SK-N-SH (cell line): ENCODE measurements around the gene PBRM1. TPM values are rescaled to one million over a fixed set of nuclear protein-coding genes. Genes with fewer than 3 reads are reported as not detected.

ENCODE experiments used
- CTCF ChIA-PET: fragments of 300-600, 350-600 bp; formaldehyde crosslinking; extraction: SDS; loops from one replicate; lab custom pipeline; 2021; lab: Yijun Ruan, JAX
- POLR2A ChIA-PET: fragments of 350-600 bp; sonication (Branson Sonifier 250); formaldehyde crosslinking; extraction: SDS; loops from one replicate; lab custom pipeline; 2020; ENCODE audit warnings: antibody characterized with exemption, inconsistent platforms; lab: Yijun Ruan, JAX
- DNase-seq: peaks from one replicate; pipeline ENCODE4 v3.0.0; 2012
- H2AFZ ChIP-seq: fragments of 200-600 bp; sonication (generic); 2 replicates; pipeline ENCODE4 v1.8.1; 2016; ENCODE audit warnings: antibody characterized with exemption, mild to moderate bottlenecking, low read depth
- H3F3A ChIP-seq: fragments of 200-600 bp; sonication (generic); replicated peaks from 2 replicates; pipeline ENCODE3; 2016; ENCODE audit warnings: antibody characterized with exemption, mild to moderate bottlenecking; ENCODE audit not compliant: insufficient read depth
- H3K27ac ChIP-seq, 2 experiments: fragments of 200-500 bp in 1 of 2; fragments of 200-600 bp in 1 of 2; sonication (Bioruptor generic) in 1 of 2; sonication (generic), shearing (Covaris generic) in 1 of 2; 2 replicates each; pipeline versions ENCODE4 v1.5.1 to v1.6.1; 2014 to 2016; ENCODE audit warnings: low read depth in 2 of 2, inconsistent platforms in 1 of 2, low read length in 1 of 2, mild to moderate bottlenecking in 1 of 2, mixed read lengths in 1 of 2
- H3K27me3 ChIP-seq: fragments of 200-600 bp; sonication (generic), shearing (Covaris generic); 2 replicates; pipeline ENCODE4 v1.6.1; 2016; ENCODE audit warnings: mixed run types; ENCODE audit not compliant: insufficient read depth
- H3K36me3 ChIP-seq, 2 experiments: fragments of 200-500 bp in 1 of 2; fragments of 200-600 bp in 1 of 2; sonication (Bioruptor generic) in 1 of 2; sonication (generic) in 1 of 2; replicated peaks in 1 of 2; 2 replicates each; pipeline versions ENCODE3 to v1.5.1; 2014 to 2016; ENCODE audit warnings: low read length in 1 of 2, mild to moderate bottlenecking in 1 of 2; ENCODE audit not compliant: insufficient read depth in 2 of 2, control insufficient read depth in 1 of 2
- H3K4me1 ChIP-seq, 2 experiments: fragments of 200-500 bp in 1 of 2; fragments of 200-600 bp in 1 of 2; sonication (Bioruptor generic) in 1 of 2; sonication (generic), shearing (Covaris generic) in 1 of 2; 2 replicates each; pipeline versions ENCODE4 v1.5.1 to v1.6.1; 2014 to 2016; ENCODE audit warnings: low read depth in 1 of 2, low read length in 1 of 2, mixed run types in 1 of 2; ENCODE audit not compliant: insufficient read depth in 2 of 2, control insufficient read depth in 1 of 2
- H3K4me2 ChIP-seq: fragments of 200-600 bp; sonication (generic), shearing (Covaris generic); 2 replicates; pipeline ENCODE4 v1.6.1; 2017; ENCODE audit warnings: mixed run types
- H3K4me3 ChIP-seq, 2 experiments: fragments of 200-500 bp in 1 of 2; fragments of 200-600 bp in 1 of 2; sonication (Bioruptor generic) in 1 of 2; sonication (generic), shearing (Covaris generic) in 1 of 2; 2 replicates each; pipeline versions ENCODE4 v1.5.1 to v1.8.1; 2014 to 2016; ENCODE audit warnings: low read depth in 2 of 2, inconsistent platforms in 1 of 2, low read length in 1 of 2, mild to moderate bottlenecking in 1 of 2, mixed read lengths in 1 of 2, moderate library complexity in 1 of 2
- H3K79me2 ChIP-seq: fragments of 200-600 bp; sonication (generic); 2 replicates; pipeline ENCODE4 v1.8.1; 2017; ENCODE audit warnings: mild to moderate bottlenecking; ENCODE audit not compliant: insufficient read depth
- H3K9ac ChIP-seq: fragments of 200-600 bp; sonication (generic); 2 replicates; pipeline ENCODE4 v1.6.1; 2017; ENCODE audit warnings: mixed run types
- H3K9me2 ChIP-seq: fragments of 200-600 bp; sonication (generic); 2 replicates; pipeline ENCODE4 v1.6.1; 2017; ENCODE audit warnings: mixed run types
- H3K9me3 ChIP-seq: fragments of 200-600 bp; sonication (generic); 2 replicates; pipeline ENCODE4 v1.6.1; 2017; ENCODE audit warnings: mixed run types, mild to moderate bottlenecking, moderate library complexity
- H4K20me1 ChIP-seq: fragments of 200-600 bp; sonication (generic); 2 replicates; pipeline ENCODE4 v1.6.1; 2017; ENCODE audit warnings: mild to moderate bottlenecking, mixed run types; ENCODE audit not compliant: insufficient read depth
- EP300 ChIP-seq, 2 experiments: IDR thresholded peaks; 2 replicates each; pipeline versions ENCODE4 v1.4.0 to v1.6.1; 2012; ENCODE audit warnings: borderline replicate concordance in 1 of 2, low read depth in 1 of 2, low read length in 1 of 2
- EZH2phosphoT487 ChIP-seq: fragments of 200-600 bp; sonication (generic); IDR thresholded peaks from 2 replicates; pipeline ENCODE4 v1.6.1; 2017; ENCODE audit warnings: low read depth, mixed run types, mild to moderate bottlenecking, antibody characterized with exemption, moderate library complexity, borderline replicate concordance
- GABPA ChIP-seq: IDR thresholded peaks from 2 replicates; pipeline ENCODE4 v1.4.0; 2012; ENCODE audit warnings: low read depth, mild to moderate bottlenecking
- RXRA ChIP-seq: IDR thresholded peaks from 2 replicates; pipeline ENCODE4 v1.4.0; 2012; ENCODE audit warnings: low read depth, mild to moderate bottlenecking, borderline replicate concordance
- SIN3A ChIP-seq: IDR thresholded peaks from 2 replicates; pipeline ENCODE4 v1.6.1; 2012; ENCODE audit warnings: low read depth, mild to moderate bottlenecking, low read length, moderate library complexity, borderline replicate concordance
- SMC3 ChIP-seq: IDR thresholded peaks from 2 replicates; pipeline ENCODE4 v1.6.1; 2012; ENCODE audit warnings: low read depth, low read length, improper control_type of control experiment
- WGBS: methylation state at CpG from one replicate; pipeline ENCODE4 v1.1.6; 2017; ENCODE audit warnings: low lambda C conversion rate; 5-methylcytosine and 5-hydroxymethylcytosine counted together
- polyA plus RNA-seq, 3 experiments: library from polyadenylated mRNA; depleted of rRNA; stranded (reverse); fragments of >200 nt; gene quantifications; 2 replicates each; pipeline ENCODE4 v1.2.3, GENCODE V29; 2012
- TF ChIP-seq, protein P1 (sequence below): fragments of 150-350 bp; IDR thresholded peaks from 2 replicates; pipeline ENCODE4 v1.6.1; 2017; ENCODE audit warnings: antibody characterized with exemption, low read length, low read depth, borderline replicate concordance
- TF ChIP-seq, protein P2 (sequence below): IDR thresholded peaks from 2 replicates; pipeline ENCODE4; 2012
- TF ChIP-seq, protein P3 (sequence below): IDR thresholded peaks from 2 replicates; pipeline ENCODE4 v1.4.0; 2012; ENCODE audit warnings: low read depth, borderline replicate concordance
- TF ChIP-seq, protein P4 (sequence below): IDR thresholded peaks from 2 replicates; pipeline ENCODE4 v1.4.0; 2012; ENCODE audit warnings: low read depth, borderline replicate concordance

The PBRM1 gene
- polyA plus RNA-seq, 1 of the 3 experiments (the other 2 are of a cell fraction) = 14.3 TPM

DNA sequence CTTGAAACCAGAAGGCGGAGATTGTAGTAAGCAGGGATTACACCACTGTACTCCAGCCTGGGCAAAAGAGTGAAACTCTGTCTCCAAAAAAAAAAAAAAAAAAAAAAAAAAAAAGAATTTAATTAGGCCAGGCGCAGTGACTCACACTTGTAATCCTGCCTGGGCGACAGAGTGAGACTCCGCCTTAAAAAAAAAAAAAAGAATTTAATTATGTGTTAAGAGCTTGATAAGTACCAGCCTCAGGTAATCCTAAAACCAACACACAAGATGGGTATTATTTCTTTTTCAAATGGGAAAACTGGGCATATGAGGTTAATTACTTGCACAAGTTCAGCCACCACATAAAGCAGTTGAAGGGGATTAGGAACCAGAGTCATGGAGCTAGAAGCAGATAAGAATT, 49.0 kb downstream of the PBRM1 start:
- WGBS = 58% methylated on average over 4 of the region's 4 CpGs
- peak; percentile 22 for DNase-seq
- Histone ChIP-seq H3K9me2 (no peaks in the 10 kb centered on the region), H4K20me1 (no peaks in the 10 kb centered on the region), H3K4me3 (no peak overlapping the region), H3K9me3 (no peaks in the 10 kb centered on the region), H2AFZ (no peak overlapping the region), H3K79me2 (0 out of 2 replicates have a peak, but pooled peaks cover 5% of the 10 kb centered on the region), H3K36me3 (peaks cover 24 to 85% of the 10 kb centered on the region in 2 experiments), H3K4me1 (no peaks in the 10 kb centered on the region; a peak in 1 of 4 replicates), H3F3A (peaks cover 26% of the 10 kb centered on the region), H3K27me3 (no peaks in the 10 kb centered on the region), H3K9ac (no peak overlapping the region), H3K27ac (peak overlapping the region in 1 of 2 experiments; percentile 34; a peak in 1 of 4 replicates), H3K4me2 (no peak overlapping the region)
- TF ChIP-seq GABPA (no peak), SMC3 (no peak)
- TF ChIP-seq, protein P1, sequence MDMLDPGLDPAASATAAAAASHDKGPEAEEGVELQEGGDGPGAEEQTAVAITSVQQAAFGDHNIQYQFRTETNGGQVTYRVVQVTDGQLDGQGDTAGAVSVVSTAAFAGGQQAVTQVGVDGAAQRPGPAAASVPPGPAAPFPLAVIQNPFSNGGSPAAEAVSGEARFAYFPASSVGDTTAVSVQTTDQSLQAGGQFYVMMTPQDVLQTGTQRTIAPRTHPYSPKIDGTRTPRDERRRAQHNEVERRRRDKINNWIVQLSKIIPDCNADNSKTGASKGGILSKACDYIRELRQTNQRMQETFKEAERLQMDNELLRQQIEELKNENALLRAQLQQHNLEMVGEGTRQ = no peak
- TF ChIP-seq, protein P2, sequence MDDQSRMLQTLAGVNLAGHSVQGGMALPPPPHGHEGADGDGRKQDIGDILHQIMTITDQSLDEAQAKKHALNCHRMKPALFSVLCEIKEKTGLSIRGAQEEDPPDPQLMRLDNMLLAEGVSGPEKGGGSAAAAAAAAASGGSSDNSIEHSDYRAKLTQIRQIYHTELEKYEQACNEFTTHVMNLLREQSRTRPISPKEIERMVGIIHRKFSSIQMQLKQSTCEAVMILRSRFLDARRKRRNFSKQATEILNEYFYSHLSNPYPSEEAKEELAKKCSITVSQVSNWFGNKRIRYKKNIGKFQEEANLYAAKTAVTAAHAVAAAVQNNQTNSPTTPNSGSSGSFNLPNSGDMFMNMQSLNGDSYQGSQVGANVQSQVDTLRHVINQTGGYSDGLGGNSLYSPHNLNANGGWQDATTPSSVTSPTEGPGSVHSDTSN = no peak
- CTCF ChIA-PET = interaction anchor here (0.6 to 1.0 kb wide), 2 partner anchors 9 to 783 kb away, joined by 3 read pairs; no protein-coding TSS in a partner anchor
- POLR2A ChIA-PET = interaction anchor here (0.6 kb wide), 1 partner anchor 9 kb away, joined by 3 read pairs; no protein-coding TSS in a partner anchor

DNA sequence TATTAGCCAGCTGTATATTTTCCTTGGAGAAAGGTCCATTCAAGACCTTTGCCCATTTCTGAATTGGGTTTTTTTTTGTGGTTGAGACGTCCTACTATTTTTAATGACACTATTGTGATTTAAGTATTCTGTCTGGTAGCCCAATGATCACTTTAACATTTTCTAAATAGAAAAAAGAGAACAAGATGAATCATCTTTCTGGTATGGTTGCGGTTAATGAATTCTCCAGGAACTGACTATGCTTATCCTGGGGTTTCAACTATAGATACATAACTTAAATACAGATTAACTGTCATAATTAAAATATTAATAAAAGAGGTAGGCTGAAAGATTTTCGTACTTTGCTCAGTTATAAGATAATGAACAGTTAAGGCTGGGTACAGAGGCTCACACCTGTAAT, 51.9 kb downstream of the PBRM1 start:
- H3F3A ChIP-seq = peaks cover 24% of the 10 kb centered on the region
- H3K27ac ChIP-seq = 0 out of 4 replicates have a peak overlapping the region, but pooled peaks of 1 of the 2 experiments have one; percentile 11
- no peak overlapping the region for H3K9ac ChIP-seq
- no peaks in the 10 kb centered on the region for H3K9me3 ChIP-seq
- H3K36me3 ChIP-seq = peaks cover 39 to 84% of the 10 kb centered on the region in 2 experiments
- no peaks in the 10 kb centered on the region for H4K20me1 ChIP-seq
- H3K79me2 ChIP-seq = 0 out of 2 replicates have a peak, but pooled peaks cover 5% of the 10 kb centered on the region
- H3K27me3 ChIP-seq = no peaks in the 10 kb centered on the region
- no peak overlapping the region for H3K4me2 ChIP-seq
- WGBS = 76% methylated on average over 3 of the region's 3 CpGs
- TF ChIP-seq, protein P2 = no peak
- TF ChIP-seq GABPA (no peak), EP300 (IDR thresholded peaks at IDR 0.05; ENCODE audit: borderline replicate concordance in 1 of 2, low read depth in 1 of 2, low read length in 1 of 2) (no peak), EZH2phosphoT487 (no peak), RXRA (no peak), SIN3A (no peak)
- TF ChIP-seq, protein P3, sequence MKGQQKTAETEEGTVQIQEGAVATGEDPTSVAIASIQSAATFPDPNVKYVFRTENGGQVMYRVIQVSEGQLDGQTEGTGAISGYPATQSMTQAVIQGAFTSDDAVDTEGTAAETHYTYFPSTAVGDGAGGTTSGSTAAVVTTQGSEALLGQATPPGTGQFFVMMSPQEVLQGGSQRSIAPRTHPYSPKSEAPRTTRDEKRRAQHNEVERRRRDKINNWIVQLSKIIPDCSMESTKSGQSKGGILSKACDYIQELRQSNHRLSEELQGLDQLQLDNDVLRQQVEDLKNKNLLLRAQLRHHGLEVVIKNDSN = no peak
- TF ChIP-seq, protein P4, sequence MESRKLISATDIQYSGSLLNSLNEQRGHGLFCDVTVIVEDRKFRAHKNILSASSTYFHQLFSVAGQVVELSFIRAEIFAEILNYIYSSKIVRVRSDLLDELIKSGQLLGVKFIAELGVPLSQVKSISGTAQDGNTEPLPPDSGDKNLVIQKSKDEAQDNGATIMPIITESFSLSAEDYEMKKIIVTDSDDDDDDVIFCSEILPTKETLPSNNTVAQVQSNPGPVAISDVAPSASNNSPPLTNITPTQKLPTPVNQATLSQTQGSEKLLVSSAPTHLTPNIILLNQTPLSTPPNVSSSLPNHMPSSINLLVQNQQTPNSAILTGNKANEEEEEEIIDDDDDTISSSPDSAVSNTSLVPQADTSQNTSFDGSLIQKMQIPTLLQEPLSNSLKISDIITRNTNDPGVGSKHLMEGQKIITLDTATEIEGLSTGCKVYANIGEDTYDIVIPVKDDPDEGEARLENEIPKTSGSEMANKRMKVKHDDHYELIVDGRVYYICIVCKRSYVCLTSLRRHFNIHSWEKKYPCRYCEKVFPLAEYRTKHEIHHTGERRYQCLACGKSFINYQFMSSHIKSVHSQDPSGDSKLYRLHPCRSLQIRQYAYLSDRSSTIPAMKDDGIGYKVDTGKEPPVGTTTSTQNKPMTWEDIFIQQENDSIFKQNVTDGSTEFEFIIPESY = no peak
- TF ChIP-seq, all 33 proteins: peak for 0
- ChIA-PET POLR2A (no interaction called here), CTCF (interaction anchor here (3.1 kb wide), 1 partner anchor 162 kb away, joined by 11 read pairs; no protein-coding TSS in a partner anchor)
- Histone ChIP-seq H2AFZ (no peak overlapping the region), H3K9me2 (no peaks in the 10 kb centered on the region), H3K4me3 (no peak overlapping the region), H3K4me1 (no peaks in the 10 kb centered on the region; a peak in 1 of 4 replicates)
- no peak for DNase-seq
